H9 (cell line): ENCODE measurements around the gene MAP1LC3B. TPM values are rescaled to one million over a fixed set of nuclear protein-coding genes. Genes with fewer than 3 reads are reported as not detected.
"Not testable (repeated sequence)": the region's sequence is repeated elsewhere in the genome, so short reads cannot be mapped to it uniquely, and the experiment has no call there.

ENCODE experiments used
- DNase-seq: peaks from one replicate; pipeline ENCODE4 v3.0.0-alpha.2; 2017
- H2AFZ ChIP-seq: one replicate; pipeline ENCODE4 v1.6.1; 2013; ENCODE audit warnings: mild to moderate bottlenecking, low read length, control low read depth, moderate library complexity
- H2AK5ac ChIP-seq: 2 replicates; pipeline ENCODE4 v1.6.1; 2013; ENCODE audit warnings: low read length, control low read depth, mixed read lengths; ENCODE audit not compliant: insufficient read length
- H2BK120ac ChIP-seq: one replicate; pipeline ENCODE4 v1.6.1; 2013; ENCODE audit warnings: low read depth, mild to moderate bottlenecking, low read length, control low read depth, inconsistent platforms; ENCODE audit not compliant: poor library complexity, severe bottlenecking
- H2BK12ac ChIP-seq: 2 replicates; pipeline ENCODE4 v1.6.1; 2013; ENCODE audit warnings: low read length, control low read depth, mixed read lengths, low read depth; ENCODE audit not compliant: insufficient read length
- H2BK15ac ChIP-seq: 2 replicates; pipeline ENCODE4 v1.6.1; 2013; ENCODE audit warnings: low read depth, low read length, control low read depth
- H2BK20ac ChIP-seq: one replicate; pipeline ENCODE4 v1.6.1; 2013; ENCODE audit warnings: low read depth, mild to moderate bottlenecking, low read length, control low read depth, inconsistent platforms; ENCODE audit not compliant: poor library complexity, severe bottlenecking
- H2BK5ac ChIP-seq: 2 replicates; pipeline ENCODE4 v1.6.1; 2013; ENCODE audit warnings: low read length, control low read depth, mixed read lengths; ENCODE audit not compliant: insufficient read length
- H3K14ac ChIP-seq: 2 replicates; pipeline ENCODE4 v1.6.1; 2013; ENCODE audit warnings: low read length, control low read depth; ENCODE audit not compliant: insufficient read depth
- H3K18ac ChIP-seq: 2 replicates; pipeline ENCODE4 v1.6.1; 2013; ENCODE audit warnings: low read depth, mild to moderate bottlenecking, mixed read lengths, low read length, control low read depth; ENCODE audit not compliant: insufficient read length
- H3K23ac ChIP-seq: 2 replicates; pipeline ENCODE4 v1.6.1; 2013; ENCODE audit warnings: low read length, control low read depth, mixed read lengths, low read depth; ENCODE audit not compliant: insufficient read length
- H3K23me2 ChIP-seq: 2 replicates; pipeline ENCODE4 v1.6.1; 2013; ENCODE audit warnings: low read depth, mild to moderate bottlenecking, mixed read lengths, low read length, control low read depth; ENCODE audit not compliant: insufficient read length, poor library complexity, severe bottlenecking
- H3K27ac ChIP-seq: 2 replicates; pipeline ENCODE4 v1.5.1; 2013; ENCODE audit warnings: low read length, control low read depth, mixed read lengths, low read depth; ENCODE audit not compliant: insufficient read length
- H3K27me3 ChIP-seq: 2 replicates; pipeline ENCODE4 v1.6.1; 2013; ENCODE audit warnings: low read length, control low read depth, inconsistent platforms; ENCODE audit not compliant: insufficient read depth
- H3K4ac ChIP-seq: 2 replicates; pipeline ENCODE4 v1.6.1; 2013; ENCODE audit warnings: low read depth, mild to moderate bottlenecking, control low read depth, inconsistent platforms, low read length, moderate library complexity
- H3K4me1 ChIP-seq: 2 replicates; pipeline ENCODE4 v1.6.1; 2013; ENCODE audit warnings: low read length, control low read depth, inconsistent platforms; ENCODE audit not compliant: insufficient read depth
- H3K4me2 ChIP-seq: 2 replicates; pipeline ENCODE4 v1.6.1; 2013; ENCODE audit warnings: low read length, control low read depth, mixed read lengths; ENCODE audit not compliant: insufficient read length, insufficient read depth
- H3K56ac ChIP-seq: 2 replicates; pipeline ENCODE4 v1.6.1; 2013; ENCODE audit warnings: low read depth, mild to moderate bottlenecking, mixed read lengths, low read length, control low read depth; ENCODE audit not compliant: insufficient read length
- H3K79me1 ChIP-seq: 2 replicates; pipeline ENCODE4 v1.6.1; 2013; ENCODE audit warnings: low read depth, mild to moderate bottlenecking, moderate library complexity, low read length, control low read depth, inconsistent platforms; ENCODE audit not compliant: insufficient read depth, poor library complexity, severe bottlenecking
- H3K79me2 ChIP-seq: 2 replicates; pipeline ENCODE4 v1.6.1; 2013; ENCODE audit warnings: low read length, control low read depth, inconsistent platforms; ENCODE audit not compliant: insufficient read depth
- H3K9ac ChIP-seq: 2 replicates; pipeline ENCODE4 v1.6.1; 2013; ENCODE audit warnings: low read length, control low read depth, mixed read lengths; ENCODE audit not compliant: insufficient read length; ENCODE audit errors: extremely low read depth
- H3K9me3 ChIP-seq: one replicate; pipeline ENCODE4 v1.6.1; 2013; ENCODE audit warnings: low read depth, low read length, inconsistent platforms; ENCODE audit not compliant: control insufficient read depth
- H3T11ph ChIP-seq: one replicate; pipeline ENCODE4 v1.6.1; 2013; ENCODE audit warnings: mild to moderate bottlenecking, low read length, control low read depth, inconsistent platforms
- H4K20me1 ChIP-seq: one replicate; pipeline ENCODE4 v1.6.1; 2013; ENCODE audit not compliant: control insufficient read depth, insufficient read length, insufficient read depth
- H4K5ac ChIP-seq: 2 replicates; pipeline ENCODE4 v1.6.1; 2013; ENCODE audit warnings: low read depth, mild to moderate bottlenecking, mixed read lengths, low read length, control low read depth; ENCODE audit not compliant: insufficient read length
- H4K8ac ChIP-seq: replicated peaks from 2 replicates; pipeline ENCODE4 v1.6.1; 2013; ENCODE audit warnings: low read length, control low read depth, mixed read lengths, low read depth; ENCODE audit not compliant: insufficient read length
- H4K91ac ChIP-seq: 2 replicates; pipeline ENCODE4 v1.6.1; 2013; ENCODE audit warnings: low read depth, mild to moderate bottlenecking, moderate library complexity, mixed read lengths, low read length, control low read depth; ENCODE audit not compliant: insufficient read length
- H3K27ac Mint-ChIP-seq, 3 experiments: 2 replicates in 2 of 3; 3 replicates in 1 of 3; pipeline ENCODE4 v1.8.0; 2020 to 2021; ENCODE audit warnings: mixed read lengths in 3 of 3, mild to moderate bottlenecking in 1 of 3, moderate library complexity in 1 of 3
- H3K27me3 Mint-ChIP-seq: 2 replicates; pipeline ENCODE4 v1.8.0; 2021; ENCODE audit warnings: low read depth, mild to moderate bottlenecking, moderate library complexity, mixed read lengths
- H3K36me3 Mint-ChIP-seq, 3 experiments: 2 replicates in 2 of 3; 3 replicates in 1 of 3; pipeline ENCODE4 v1.8.0; 2020 to 2021; ENCODE audit warnings: low read depth in 3 of 3, mixed read lengths in 3 of 3; ENCODE audit not compliant: insufficient read depth in 1 of 3
- H3K4me1 Mint-ChIP-seq, 2 experiments: 2 replicates each; pipeline ENCODE4 v1.8.0; 2020; ENCODE audit warnings: mixed read lengths in 2 of 2
- H3K4me3 Mint-ChIP-seq, 2 experiments: 2 replicates in 1 of 2; 3 replicates in 1 of 2; pipeline ENCODE4 v1.8.0; 2020 to 2021; ENCODE audit warnings: mild to moderate bottlenecking in 2 of 2, mixed read lengths in 2 of 2, moderate library complexity in 1 of 2
- H3K9me3 Mint-ChIP-seq, 2 experiments: 2 replicates in 1 of 2; 3 replicates in 1 of 2; pipeline ENCODE4 v1.8.0; 2020; ENCODE audit warnings: mild to moderate bottlenecking in 2 of 2, mixed read lengths in 2 of 2, moderate library complexity in 1 of 2
- CTCF ChIP-seq: fragments of 200-600 bp; sonication (generic); conservative IDR thresholded peaks from 3 replicates; pipeline ENCODE4 v1.8.0; 2021; ENCODE audit warnings: antibody characterized with exemption, mild to moderate bottlenecking
- WGBS: extraction: QIAGEN DNeasy Blood & Tissue Kit; methylation state at CpG from one replicate; pipeline ENCODE4 v1.1.7; 2013; ENCODE audit warnings: missing lambda C conversion rate, low lambda C conversion rate, mixed read lengths; ENCODE audit not compliant: insufficient read length; ENCODE audit errors: extremely low coverage; 5-methylcytosine and 5-hydroxymethylcytosine counted together
- total RNA-seq: library from RNA; stranded (reverse); gene quantifications from 2 replicates; pipeline ENCODE4 v1.2.1, GENCODE V29; 2021

MAP1LC3B gene
- total RNA-seq, 1 experiment from 2014 or later = 47.1 TPM

GRCh38 chr16:87384162-87384874 is 7.8 kb upstream of the MAP1LC3B start:
- H3K23ac ChIP-seq = no peak overlapping the region
- H4K20me1 ChIP-seq = no peaks in the 10 kb centered on the region
- no peak overlapping the region for H2BK15ac ChIP-seq
- no peak overlapping the region for H2BK12ac ChIP-seq
- H3K4me2 ChIP-seq = peak overlapping the region; percentile 47
- no CpG with 5 or more reads among the region's 64 CpGs for WGBS
- H3K27me3 Mint-ChIP-seq = peaks cover 3% of the 10 kb centered on the region
- peak overlapping the region; percentile 52 for H3K9ac ChIP-seq
- peak overlapping the region; percentile 58 to 61 (median 59); a peak in 3 of 7 replicates for H3K27ac Mint-ChIP-seq
- peaks cover 3% of the 10 kb centered on the region for H3K79me1 ChIP-seq
- no peak overlapping the region for H3K27ac ChIP-seq
- peaks cover 4% of the 10 kb centered on the region; the same call in 1 of the 2 replicates for H3K4me1 ChIP-seq
- H3K23me2 ChIP-seq = peaks cover 8% of the 10 kb centered on the region
- H3K4me1 Mint-ChIP-seq = peaks cover 28 to 38% of the 10 kb centered on the region in 2 experiments
- no peak overlapping the region for H2BK20ac ChIP-seq
- H3K4ac ChIP-seq = no peak overlapping the region
- no peak overlapping the region for H4K8ac ChIP-seq
- H2AK5ac ChIP-seq = no peak overlapping the region
- peak overlapping the region; percentile 73 to 88 for H3K4me3 Mint-ChIP-seq
- H2AFZ ChIP-seq = no peak overlapping the region
- H2BK5ac ChIP-seq = no peak overlapping the region
- peak overlapping the region; percentile 80 for H3K18ac ChIP-seq
- TF ChIP-seq CTCF = no peak
- H3K9me3 ChIP-seq = no peaks in the 10 kb centered on the region
- no peaks in the 10 kb centered on the region; a peak in 1 of 5 replicates for H3K9me3 Mint-ChIP-seq
- H3K14ac ChIP-seq = peak overlapping the region; percentile 90
- no peaks in the 10 kb centered on the region; the same call in 1 of the 2 replicates for H3K79me2 ChIP-seq
- H2BK120ac ChIP-seq = no peak overlapping the region
- no peak overlapping the region for H3K56ac ChIP-seq
- H3K36me3 Mint-ChIP-seq = peaks cover under 1 to 3% (median 3%) of the 10 kb centered on the region in 3 experiments; a peak in 6 of 7 replicates
- no peak overlapping the region for H4K91ac ChIP-seq
- no peaks in the 10 kb centered on the region for H3K27me3 ChIP-seq
- peak; percentile 73 for DNase-seq
- no peak overlapping the region for H4K5ac ChIP-seq
- H3T11ph ChIP-seq = no peak overlapping the region

GRCh38 chr16:87384875-87385167 is 7.3 kb upstream of the MAP1LC3B start:
- not testable (repeated sequence) for H2AFZ ChIP-seq, H3K9ac ChIP-seq

More at GRCh38 chr16:87384875-87385167, 7.3 kb upstream of the MAP1LC3B start:
- H4K8ac ChIP-seq, H3K23me2 ChIP-seq, H3K79me2 ChIP-seq, H2AK5ac ChIP-seq, H2BK20ac ChIP-seq, H3K79me1 ChIP-seq, H3K4ac ChIP-seq, H4K91ac ChIP-seq, H4K5ac ChIP-seq, DNase-seq, H3K27ac ChIP-seq, H3K27ac Mint-ChIP-seq, H3K36me3 Mint-ChIP-seq, H2BK12ac ChIP-seq, H3K23ac ChIP-seq, H2BK5ac ChIP-seq, H3K4me1 ChIP-seq, H3K27me3 ChIP-seq, H2BK120ac ChIP-seq, H3K14ac ChIP-seq, H4K20me1 ChIP-seq, H3K27me3 Mint-ChIP-seq, H3K18ac ChIP-seq, H3T11ph ChIP-seq, H3K9me3 ChIP-seq, H3K9me3 Mint-ChIP-seq, H2BK15ac ChIP-seq, H3K56ac ChIP-seq: not testable (repeated sequence)
- peak overlapping the region; percentile 47 for H3K4me2 ChIP-seq
- WGBS = no CpG with 5 or more reads among the region's 12 CpGs
- H3K4me1 Mint-ChIP-seq = peaks cover 28 to 38% of the 10 kb centered on the region in 2 experiments
- H3K4me3 Mint-ChIP-seq = peak overlapping the region; percentile 73 to 88
